T47D (cell line): ENCODE results near the gene PCDH7.

ENCODE experiments used
- DNase-seq, 2 experiments: peaks; one replicate each; pipeline versions ENCODE4 v3.0.0 to v3.0.0-alpha.2; 2011 to 2012; ENCODE audit warnings: low read depth in 1 of 2, low spot score in 1 of 2
- JUND ChIP-seq: IDR thresholded peaks from 2 replicates; pipeline ENCODE4 v1.6.1; 2012; ENCODE audit warnings: low read depth
- in situ Hi-C: cut with HindIII; loops from 2 replicates; pipeline ENCODE4 v1.10.0; 2016; ENCODE audit warnings: low sequenced_read_pairs, low pct_unique_long_range_greater_than_20kb

Gene PCDH7

DNA sequence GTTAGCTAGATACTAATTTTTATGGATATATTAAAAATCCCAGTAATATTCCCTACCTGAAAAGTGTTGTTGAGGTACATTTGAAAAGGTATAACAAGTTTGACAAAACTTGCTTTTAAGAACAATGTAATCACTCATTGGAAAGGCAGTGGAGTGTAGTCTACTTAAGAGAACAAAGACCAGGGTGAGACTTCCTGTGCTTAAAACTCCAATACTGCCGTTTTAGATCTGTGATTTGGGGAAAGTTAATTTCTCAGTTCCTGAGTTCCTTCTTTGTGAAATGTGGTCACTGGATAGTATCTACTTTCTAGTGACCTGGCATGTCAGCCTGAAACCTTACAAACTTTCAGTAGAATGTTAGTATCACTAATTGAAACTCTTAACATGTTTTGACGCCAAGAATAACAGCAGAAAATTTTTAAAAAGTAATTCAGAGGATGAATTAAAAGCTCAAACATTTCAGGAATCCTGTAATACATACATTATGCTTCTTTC, 56.8 kb downstream of the PCDH7 start:
- in situ Hi-C loops: no loop called here
- DNase-seq: no peak
- TF ChIP-seq JUND: no peak
